Osteoblast (primary cell): ENCODE results near the gene LSM4. TPM values are rescaled to one million over a fixed set of nuclear protein-coding genes. Genes with fewer than 3 reads are reported as not detected.
"Not testable (repeated sequence)": the region's sequence is repeated elsewhere in the genome, so short reads cannot be mapped to it uniquely, and the experiment has no call there.

Experiments
- DNase-seq: peaks from one replicate; pipeline ENCODE4 v3.0.0; 2011; ENCODE audit warnings: low spot score, mixed read lengths; ENCODE audit not compliant: insufficient read length; ENCODE audit errors: missing footprints
- H2AFZ ChIP-seq: 2 replicates; pipeline ENCODE4 v1.6.0; 2011; ENCODE audit warnings: mild to moderate bottlenecking, low read length
- H3K27ac ChIP-seq: 2 replicates; pipeline ENCODE4 v1.5.1; 2011; ENCODE audit warnings: mild to moderate bottlenecking, low read depth, low read length, moderate library complexity
- H3K27me3 ChIP-seq: 2 replicates; pipeline ENCODE4 v1.6.0; 2012; ENCODE audit warnings: mild to moderate bottlenecking, control low read depth, inconsistent platforms, low read length, moderate library complexity; ENCODE audit not compliant: insufficient read depth
- H3K36me3 ChIP-seq: 2 replicates; pipeline ENCODE4 v1.5.1; 2011; ENCODE audit warnings: mild to moderate bottlenecking, low read length, control low read depth, moderate library complexity; ENCODE audit not compliant: insufficient read depth
- H3K4me1 ChIP-seq: 2 replicates; pipeline ENCODE4 v1.5.1; 2011; ENCODE audit warnings: mild to moderate bottlenecking, low read length, control low read depth, moderate library complexity; ENCODE audit not compliant: insufficient read depth
- H3K4me2 ChIP-seq: 2 replicates; pipeline ENCODE4 v1.6.0; 2011; ENCODE audit warnings: mild to moderate bottlenecking, low read length; ENCODE audit not compliant: insufficient read depth
- H3K4me3 ChIP-seq: fragments of 200-600 bp; sonication (generic); 3 replicates; pipeline ENCODE4 v1.5.1; 2012; ENCODE audit warnings: mild to moderate bottlenecking, low read length, inconsistent platforms; ENCODE audit not compliant: insufficient read depth
- H3K79me2 ChIP-seq: 2 replicates; pipeline ENCODE4 v1.6.0; 2012; ENCODE audit warnings: mild to moderate bottlenecking, low read length, control low read depth, inconsistent platforms; ENCODE audit not compliant: insufficient read depth
- H3K9me3 ChIP-seq: 2 replicates; pipeline ENCODE4 v1.5.1; 2011; ENCODE audit warnings: low read depth, low read length, control low read depth
- H4K20me1 ChIP-seq: 2 replicates; pipeline ENCODE4 v1.6.0; 2012; ENCODE audit warnings: mild to moderate bottlenecking, low read length, control low read depth; ENCODE audit not compliant: insufficient read depth
- total RNA-seq: library from RNA; depleted of rRNA; stranded (reverse); fragments of >200 nt; gene quantifications from 2 replicates; pipeline ENCODE4 v1.2.3, GENCODE V29; 2012
- TF ChIP-seq, protein P1 (sequence below): IDR thresholded peaks from 2 replicates; pipeline ENCODE4 v1.5.1; 2011; ENCODE audit warnings: mild to moderate bottlenecking, low read depth, low read length, moderate library complexity; ENCODE audit errors: extremely low read depth

Gene LSM4
- total RNA-seq, 1 donor = 74.6 TPM

- Histone ChIP-seq H3K79me2 (no peaks in the 10 kb centered on the region), H3K27ac (no peak overlapping the region), H2AFZ (no peak overlapping the region), H3K9me3 (peaks cover 3% of the 10 kb centered on the region), H3K27me3 (no peaks in the 10 kb centered on the region), H3K4me2 (no peak overlapping the region), H3K4me1 (no peaks in the 10 kb centered on the region), H3K4me3 (no peak overlapping the region), H3K36me3 (peaks cover 14% of the 10 kb centered on the region), H4K20me1 (no peaks in the 10 kb centered on the region)
- no peak for DNase-seq
- TF ChIP-seq, protein P1, sequence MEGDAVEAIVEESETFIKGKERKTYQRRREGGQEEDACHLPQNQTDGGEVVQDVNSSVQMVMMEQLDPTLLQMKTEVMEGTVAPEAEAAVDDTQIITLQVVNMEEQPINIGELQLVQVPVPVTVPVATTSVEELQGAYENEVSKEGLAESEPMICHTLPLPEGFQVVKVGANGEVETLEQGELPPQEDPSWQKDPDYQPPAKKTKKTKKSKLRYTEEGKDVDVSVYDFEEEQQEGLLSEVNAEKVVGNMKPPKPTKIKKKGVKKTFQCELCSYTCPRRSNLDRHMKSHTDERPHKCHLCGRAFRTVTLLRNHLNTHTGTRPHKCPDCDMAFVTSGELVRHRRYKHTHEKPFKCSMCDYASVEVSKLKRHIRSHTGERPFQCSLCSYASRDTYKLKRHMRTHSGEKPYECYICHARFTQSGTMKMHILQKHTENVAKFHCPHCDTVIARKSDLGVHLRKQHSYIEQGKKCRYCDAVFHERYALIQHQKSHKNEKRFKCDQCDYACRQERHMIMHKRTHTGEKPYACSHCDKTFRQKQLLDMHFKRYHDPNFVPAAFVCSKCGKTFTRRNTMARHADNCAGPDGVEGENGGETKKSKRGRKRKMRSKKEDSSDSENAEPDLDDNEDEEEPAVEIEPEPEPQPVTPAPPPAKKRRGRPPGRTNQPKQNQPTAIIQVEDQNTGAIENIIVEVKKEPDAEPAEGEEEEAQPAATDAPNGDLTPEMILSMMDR = no peak
Measured at GRCh38 chr19:18353378-18354005, 30.6 kb upstream of the LSM4 start.

- H3K9me3 ChIP-seq = no peaks in the 10 kb centered on the region
- H3K79me2 ChIP-seq = no peaks in the 10 kb centered on the region
- H3K4me1 ChIP-seq = no peaks in the 10 kb centered on the region
- no peaks in the 10 kb centered on the region for H4K20me1 ChIP-seq
- DNase-seq = no peak
- H3K4me2 ChIP-seq = no peak overlapping the region
- no peaks in the 10 kb centered on the region for H3K27me3 ChIP-seq
- TF ChIP-seq, protein P1 = no peak
- no peak overlapping the region for H3K4me3 ChIP-seq
- H3K27ac ChIP-seq = no peak overlapping the region
- H2AFZ ChIP-seq = no peak overlapping the region
- peaks cover 6% of the 10 kb centered on the region for H3K36me3 ChIP-seq
Measured at GRCh38 chr19:18351544-18351943, 28.7 kb upstream of the LSM4 start.

- H3K4me2 ChIP-seq = no peak overlapping the region
- TF ChIP-seq, protein P1 = no peak
- H3K9me3 ChIP-seq = no peaks in the 10 kb centered on the region
- no peak for DNase-seq
- no peak overlapping the region for H3K27ac ChIP-seq
- peaks cover 1% of the 10 kb centered on the region for H3K36me3 ChIP-seq
- no peaks in the 10 kb centered on the region for H3K27me3 ChIP-seq
- no peaks in the 10 kb centered on the region for H3K79me2 ChIP-seq
- no peak overlapping the region for H3K4me3 ChIP-seq
- no peaks in the 10 kb centered on the region for H3K4me1 ChIP-seq
- no peaks in the 10 kb centered on the region for H4K20me1 ChIP-seq
- no peak overlapping the region for H2AFZ ChIP-seq
Measured at GRCh38 chr19:18350490-18350889, 27.6 kb upstream of the LSM4 start.

DNA sequence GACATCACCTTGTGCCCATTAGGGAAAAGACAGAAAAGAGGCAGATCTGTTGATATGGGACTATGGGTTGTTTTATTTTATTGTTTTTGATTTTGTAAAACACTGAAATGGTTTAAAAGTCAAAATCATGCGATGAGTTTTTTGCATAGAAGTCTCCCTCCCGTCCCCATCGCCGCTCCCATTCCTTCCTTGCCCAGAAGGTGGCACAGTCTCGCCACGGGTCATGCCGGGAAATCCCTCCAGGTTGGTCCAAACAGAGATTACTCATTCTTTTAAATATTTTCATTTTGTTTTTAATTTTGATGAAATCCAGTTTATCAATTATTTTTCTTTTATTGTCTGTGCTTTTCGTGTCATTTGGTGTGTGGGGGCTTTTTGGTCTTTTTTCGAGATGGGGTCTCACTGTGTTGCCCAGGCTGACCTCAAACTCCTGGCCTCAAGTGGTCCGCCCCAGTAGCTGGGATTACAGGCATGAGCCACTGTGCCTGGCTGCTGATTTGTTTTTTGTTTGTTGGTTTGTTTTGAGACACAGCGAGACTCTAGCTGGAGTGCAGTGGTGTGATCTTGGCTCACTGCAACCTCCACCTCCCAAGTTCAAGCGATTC lies 26.8 kb upstream of the LSM4 start:
- TF ChIP-seq, protein P1 = peak; percentile 94
- Histone ChIP-seq H3K79me2 (no peaks in the 10 kb centered on the region), H3K9me3 (no peaks in the 10 kb centered on the region), H2AFZ (no peak overlapping the region), H4K20me1 (no peaks in the 10 kb centered on the region), H3K27ac (no peak overlapping the region), H3K4me1 (no peaks in the 10 kb centered on the region), H3K4me3 (no peak overlapping the region), H3K27me3 (no peaks in the 10 kb centered on the region), H3K4me2 (no peak overlapping the region), H3K36me3 (no peaks in the 10 kb centered on the region)
- DNase-seq = peak; percentile 96

DNA sequence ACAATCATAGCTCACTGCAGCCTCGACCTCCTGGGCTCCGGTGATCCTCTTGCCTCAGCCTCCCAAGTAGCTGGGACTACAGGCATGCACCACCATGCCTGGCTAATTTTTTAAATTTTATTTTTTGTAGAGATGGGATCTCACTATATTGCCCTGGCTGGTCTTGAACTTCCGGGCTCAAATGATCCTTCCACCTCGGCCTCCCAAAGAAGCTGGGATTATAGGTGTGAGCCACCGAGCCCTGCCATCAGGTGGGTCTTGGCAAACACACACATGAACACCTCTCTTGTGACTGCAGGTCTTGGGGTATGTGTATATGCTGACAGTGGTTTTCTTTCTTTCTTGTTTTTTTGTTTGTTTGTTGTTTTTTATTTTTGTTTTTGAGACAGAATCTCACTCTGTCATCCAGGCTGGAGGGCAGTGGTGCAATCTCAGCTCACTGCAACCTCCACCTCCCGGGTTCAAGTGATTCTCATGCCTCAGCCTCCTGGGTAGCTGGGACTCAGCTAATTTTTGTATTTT lies 26.0 kb upstream of the LSM4 start:
- DNase-seq = not testable (repeated sequence)

More for the DNA sequence above, 26.0 kb upstream of the LSM4 start:
- not testable (repeated sequence) for H3K79me2 ChIP-seq, H3K4me1 ChIP-seq, H3K36me3 ChIP-seq, H3K27me3 ChIP-seq, H3K4me3 ChIP-seq, H3K27ac ChIP-seq, H3K9me3 ChIP-seq, H2AFZ ChIP-seq, H3K4me2 ChIP-seq, H4K20me1 ChIP-seq
